Colonic mucosa (tissue), 4 donors: ENCODE measurements around the gene NIPBL. TPM values are rescaled to one million over a fixed set of nuclear protein-coding genes. Genes with fewer than 3 reads are reported as not detected.

Experiments used
- DNase-seq: peaks from one replicate; pipeline ENCODE4 v3.0.0-alpha.2; 2020
- H3K27ac ChIP-seq: fragments of 200-600 bp; one replicate; pipeline ENCODE4 v1.8.0; 2021
- H3K27me3 ChIP-seq: fragments of 200-600 bp; one replicate; pipeline ENCODE4 v1.8.0; 2021
- H3K36me3 ChIP-seq: fragments of 200-600 bp; one replicate; pipeline ENCODE4 v1.8.0; 2021
- H3K4me1 ChIP-seq: fragments of 200-600 bp; one replicate; pipeline ENCODE4 v1.8.0; 2021; ENCODE audit warnings: mild to moderate bottlenecking
- H3K4me3 ChIP-seq: fragments of 200-600 bp; one replicate; pipeline ENCODE4 v1.8.0; 2021
- H3K9ac ChIP-seq, 2 donors: one replicate each; pipeline ENCODE4 v1.7.0; 2013; ENCODE audit warnings: control low read depth in 2 of 2, low read depth in 2 of 2, low read length in 2 of 2
- H3K9me3 ChIP-seq: fragments of 200-600 bp; one replicate; pipeline ENCODE4 v1.8.0; 2021
- intact Hi-C: fragments of 100-400 bp; cut with DNase I; formaldehyde crosslinking; loops from one replicate; pipeline ENCODE4 v1.14.1; 2022
- total RNA-seq, 2 donors: library from RNA; stranded (reverse); fragmentation: NEBNext Ultra II Directional in 1 of 2; extraction: Animal tissue kit (Norgen Biotek cat#: 25700) in 1 of 2; gene quantifications; one replicate each; pipeline ENCODE4 v1.2.1, GENCODE V29; 2021
- TF ChIP-seq, protein P1 (sequence below): fragments of 200-600 bp; IDR thresholded peaks from one replicate; pipeline ENCODE4 v1.8.0; 2022; ENCODE audit warnings: antibody characterized with exemption, mild to moderate bottlenecking
- donor health status: healthy.
- donor health status: DM: no; HTN: no; CAD: no.
- donor health status: DM: no; HTN: no; CAD: no.

Gene NIPBL
- total RNA-seq, 2 donors from 2014 or later: 47.6 to 59.2 TPM

DNA sequence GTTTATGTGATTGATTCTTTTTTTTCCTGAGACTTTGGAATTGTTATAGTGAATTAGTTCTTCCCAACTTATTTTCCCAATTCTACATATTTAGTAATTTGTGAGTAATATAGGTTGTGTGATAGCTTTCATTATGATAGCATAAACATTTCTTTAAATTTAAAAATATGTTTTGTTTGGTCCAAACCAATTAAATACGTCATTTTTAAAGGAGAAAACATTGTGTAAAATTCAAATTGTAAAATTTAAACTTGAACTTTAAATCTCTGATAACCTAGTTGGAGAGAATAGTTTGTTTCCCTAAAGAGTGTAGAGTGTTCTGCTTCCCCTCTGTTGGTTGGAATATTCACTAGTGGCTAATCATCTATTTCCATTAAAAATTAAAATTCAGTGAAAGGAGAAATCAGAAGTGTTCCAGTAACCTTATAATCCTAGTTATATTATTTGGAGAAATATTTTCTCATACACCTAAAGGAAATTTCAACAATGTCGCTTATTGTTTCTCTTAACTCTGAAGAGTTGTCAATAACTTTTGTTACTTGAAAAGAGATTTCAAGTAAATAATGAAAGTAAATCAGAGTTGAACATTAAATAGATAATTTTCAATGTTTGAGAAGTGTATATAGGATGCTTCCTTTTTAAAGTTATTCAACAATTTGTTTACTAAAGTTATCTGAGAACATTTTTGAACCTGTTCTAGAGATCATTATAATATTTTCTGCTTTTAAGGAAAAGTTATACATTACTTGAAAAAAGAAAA is 2.9 kb downstream of the NIPBL start:
- DNase-seq: no peak
- Histone ChIP-seq H3K9me3 (no peaks in the 10 kb centered on the region), H3K27ac (no peak overlapping the region), H3K9ac (peak overlapping the region in 1 of 2 donors; percentile 90), H3K36me3 (no peaks in the 10 kb centered on the region), H3K27me3 (no peaks in the 10 kb centered on the region), H3K4me1 (peaks cover 6% of the 10 kb centered on the region), H3K4me3 (no peak overlapping the region)
- intact Hi-C loops: loop anchor here (5.0 kb wide), 1 partner anchor 63 kb away; no protein-coding TSS in a partner anchor
- TF ChIP-seq, protein P1, sequence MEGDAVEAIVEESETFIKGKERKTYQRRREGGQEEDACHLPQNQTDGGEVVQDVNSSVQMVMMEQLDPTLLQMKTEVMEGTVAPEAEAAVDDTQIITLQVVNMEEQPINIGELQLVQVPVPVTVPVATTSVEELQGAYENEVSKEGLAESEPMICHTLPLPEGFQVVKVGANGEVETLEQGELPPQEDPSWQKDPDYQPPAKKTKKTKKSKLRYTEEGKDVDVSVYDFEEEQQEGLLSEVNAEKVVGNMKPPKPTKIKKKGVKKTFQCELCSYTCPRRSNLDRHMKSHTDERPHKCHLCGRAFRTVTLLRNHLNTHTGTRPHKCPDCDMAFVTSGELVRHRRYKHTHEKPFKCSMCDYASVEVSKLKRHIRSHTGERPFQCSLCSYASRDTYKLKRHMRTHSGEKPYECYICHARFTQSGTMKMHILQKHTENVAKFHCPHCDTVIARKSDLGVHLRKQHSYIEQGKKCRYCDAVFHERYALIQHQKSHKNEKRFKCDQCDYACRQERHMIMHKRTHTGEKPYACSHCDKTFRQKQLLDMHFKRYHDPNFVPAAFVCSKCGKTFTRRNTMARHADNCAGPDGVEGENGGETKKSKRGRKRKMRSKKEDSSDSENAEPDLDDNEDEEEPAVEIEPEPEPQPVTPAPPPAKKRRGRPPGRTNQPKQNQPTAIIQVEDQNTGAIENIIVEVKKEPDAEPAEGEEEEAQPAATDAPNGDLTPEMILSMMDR: no peak

DNA sequence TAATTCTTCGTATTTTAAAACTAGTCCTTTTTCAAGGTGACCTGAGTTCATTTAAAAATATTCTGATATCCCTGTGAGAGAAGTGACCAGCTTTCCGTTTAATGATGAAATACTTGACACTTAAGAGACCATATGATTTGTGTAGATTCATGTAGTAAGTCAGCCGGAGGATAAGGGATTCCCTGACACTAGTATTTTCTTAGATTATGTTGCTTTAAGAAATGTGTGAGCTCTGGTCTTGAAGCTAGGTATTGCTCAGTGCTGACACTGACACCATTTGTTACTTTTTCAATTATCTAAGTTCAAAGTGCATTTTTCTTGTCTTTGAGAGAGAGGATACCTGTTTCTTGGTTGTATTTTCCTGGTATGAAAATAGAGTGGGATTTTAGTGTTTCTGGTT is 4.2 kb downstream of the NIPBL start:
- H3K9me3 ChIP-seq: no peaks in the 10 kb centered on the region
- H3K36me3 ChIP-seq: no peaks in the 10 kb centered on the region
- no peak overlapping the region for H3K27ac ChIP-seq
- peaks cover 6% of the 10 kb centered on the region for H3K4me1 ChIP-seq
- TF ChIP-seq, protein P1: no peak
- H3K4me3 ChIP-seq: no peak overlapping the region
- intact Hi-C loops: loop anchor here (5.0 kb wide), 1 partner anchor 62 kb away; no protein-coding TSS in a partner anchor
- H3K27me3 ChIP-seq: no peaks in the 10 kb centered on the region
- no peak overlapping the region for H3K9ac ChIP-seq
- no peak for DNase-seq

DNA sequence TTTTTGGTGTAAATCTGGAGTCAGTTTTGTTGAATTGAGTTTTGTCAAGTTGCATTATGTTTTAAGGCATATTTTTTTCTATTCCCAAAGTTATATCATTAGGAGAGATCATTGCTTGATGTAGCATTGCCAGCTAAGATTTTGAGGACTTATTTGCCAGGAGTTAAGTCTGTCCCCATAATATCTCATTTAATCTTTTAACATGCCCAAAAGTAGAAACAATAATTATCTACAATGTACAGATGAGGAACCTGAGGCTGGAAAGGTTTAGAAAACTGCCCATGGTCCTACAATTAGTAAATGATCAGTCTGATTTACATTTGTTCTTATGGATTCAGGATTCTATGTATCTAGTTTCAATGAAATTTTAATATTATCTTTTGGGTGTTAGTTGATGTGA is 4.7 kb downstream of the NIPBL start:
- Histone ChIP-seq H3K4me1 (peaks cover 6% of the 10 kb centered on the region), H3K9ac (no peak overlapping the region), H3K27ac (no peak overlapping the region), H3K27me3 (no peaks in the 10 kb centered on the region), H3K4me3 (no peak overlapping the region), H3K36me3 (no peaks in the 10 kb centered on the region), H3K9me3 (no peaks in the 10 kb centered on the region)
- DNase-seq: no peak
- TF ChIP-seq, protein P1: no peak
- intact Hi-C loops: loop anchor here (5.0 kb wide), 1 partner anchor 61 kb away; no protein-coding TSS in a partner anchor

DNA sequence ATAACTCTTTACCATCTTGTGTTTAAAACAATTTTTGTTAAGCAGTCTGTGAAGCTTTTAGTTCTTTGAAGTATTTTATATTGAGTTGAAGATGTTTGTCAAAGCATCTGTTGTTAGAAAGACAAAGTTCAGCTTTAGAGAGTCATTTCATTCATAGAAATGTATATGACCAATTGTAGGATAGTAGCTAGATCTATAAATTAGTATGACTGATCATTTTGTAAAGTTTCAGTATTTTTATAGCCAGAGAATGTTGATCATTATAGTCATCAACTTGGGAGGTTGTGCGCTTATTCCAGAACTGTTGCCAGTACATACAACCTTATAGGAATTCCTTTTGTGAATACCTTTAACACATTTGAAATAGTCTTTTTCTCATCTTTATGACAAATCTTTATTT is 5.2 kb downstream of the NIPBL start:
- Histone ChIP-seq H3K9ac (no peak overlapping the region), H3K9me3 (no peaks in the 10 kb centered on the region), H3K27ac (no peak overlapping the region), H3K4me1 (peaks cover 6% of the 10 kb centered on the region), H3K36me3 (no peaks in the 10 kb centered on the region), H3K4me3 (no peak overlapping the region), H3K27me3 (no peaks in the 10 kb centered on the region)
- intact Hi-C loops: loop anchor here (5.0 kb wide), 1 partner anchor 60 kb away; no protein-coding TSS in a partner anchor
- TF ChIP-seq, protein P1: no peak
- DNase-seq: no peak

DNA sequence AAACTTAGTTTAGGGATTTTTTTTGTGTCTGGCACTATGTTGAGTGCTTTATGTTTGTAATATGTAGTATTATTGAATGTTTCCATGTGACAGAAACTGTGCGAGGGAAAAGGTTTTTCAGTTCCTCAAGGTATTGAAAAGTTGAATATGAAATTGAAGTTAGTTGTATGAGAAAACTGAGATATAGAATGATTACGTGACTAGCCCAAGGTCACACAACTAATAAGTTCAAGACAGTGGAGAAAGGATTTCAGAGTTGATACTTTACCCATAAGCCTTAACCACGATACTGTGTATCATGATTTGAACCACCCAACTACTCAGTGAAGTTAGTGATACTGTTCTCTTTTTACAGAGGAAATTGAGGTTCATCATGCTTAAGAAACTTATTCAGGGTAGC is 5.7 kb downstream of the NIPBL start:
- no peak for DNase-seq
- intact Hi-C loops: loop anchor here (5.0 kb wide), 1 partner anchor 60 kb away; no protein-coding TSS in a partner anchor
- no peaks in the 10 kb centered on the region for H3K36me3 ChIP-seq
- H3K9ac ChIP-seq: no peak overlapping the region
- no peak overlapping the region for H3K4me3 ChIP-seq
- no peaks in the 10 kb centered on the region for H3K9me3 ChIP-seq
- H3K27ac ChIP-seq: no peak overlapping the region
- no peaks in the 10 kb centered on the region for H3K27me3 ChIP-seq
- TF ChIP-seq, protein P1: no peak
- peaks cover 6% of the 10 kb centered on the region for H3K4me1 ChIP-seq
